Smooth muscle cell (in vitro differentiated cells): ENCODE results near the gene BAG5. TPM values are rescaled to one million over a fixed set of nuclear protein-coding genes. Genes with fewer than 3 reads are reported as not detected.
A peak's percentile ranks its signal among the peaks of the same experiment; 100 is the strongest.
"Not testable (repeated sequence)": the region's sequence is repeated elsewhere in the genome, so short reads cannot be mapped to it uniquely, and the experiment has no call there.

Source experiments
- DNase-seq: peaks from one replicate; lab custom pipeline; 2025; ENCODE audit not compliant: unreplicated experiment; lab: John Stamatoyannopoulos, UW
- H2AFZ ChIP-seq: fragments of 200-600 bp; sonication (generic); 2 replicates; pipeline ENCODE4 v1.6.0; 2016; ENCODE audit warnings: antibody characterized with exemption, low read depth, mild to moderate bottlenecking
- H3F3A ChIP-seq: fragments of 200-600 bp; sonication (generic); 2 replicates; pipeline ENCODE4 v1.6.0; 2017; ENCODE audit warnings: antibody characterized with exemption, low read depth
- H3K27ac ChIP-seq: fragments of 200-600 bp; sonication (generic); 2 replicates; pipeline ENCODE4 v1.5.1; 2016; ENCODE audit warnings: low read depth, mild to moderate bottlenecking
- H3K27me3 ChIP-seq: fragments of 200-600 bp; sonication (generic); 2 replicates; pipeline ENCODE4 v1.6.1; 2016; ENCODE audit warnings: low read depth, mild to moderate bottlenecking
- H3K36me3 ChIP-seq: fragments of 200-600 bp; sonication (generic); 2 replicates; pipeline ENCODE4 v1.5.1; 2016; ENCODE audit warnings: low read depth
- H3K4me1 ChIP-seq: fragments of 200-600 bp; sonication (generic); 2 replicates; pipeline ENCODE4 v1.5.1; 2016; ENCODE audit warnings: low read depth
- H3K4me2 ChIP-seq: fragments of 200-600 bp; sonication (generic); 2 replicates; pipeline ENCODE4 v1.6.0; 2016; ENCODE audit warnings: mild to moderate bottlenecking
- H3K4me3 ChIP-seq: fragments of 200-600 bp; sonication (generic); 2 replicates; pipeline ENCODE4 v1.5.1; 2016; ENCODE audit warnings: mild to moderate bottlenecking
- H3K79me2 ChIP-seq: fragments of 200-600 bp; sonication (generic); 2 replicates; pipeline ENCODE4 v1.6.0; 2016; ENCODE audit warnings: low read depth, mild to moderate bottlenecking
- H3K9ac ChIP-seq: fragments of 200-600 bp; sonication (generic); 2 replicates; pipeline ENCODE4 v1.6.0; 2016; ENCODE audit warnings: low read depth
- H3K9me3 ChIP-seq: fragments of 200-600 bp; sonication (generic); replicated peaks from 2 replicates; pipeline ENCODE4 v1.5.1; 2016; ENCODE audit warnings: low read depth
- H4K20me1 ChIP-seq: fragments of 200-600 bp; sonication (generic); 2 replicates; pipeline ENCODE4 v1.6.0; 2016; ENCODE audit warnings: low read depth
- WGBS: methylation state at CpG from one replicate; pipeline ENCODE4 v1.1.7; 2016; ENCODE audit warnings: low lambda C conversion rate; 5-methylcytosine and 5-hydroxymethylcytosine counted together
- polyA plus RNA-seq: library from polyadenylated mRNA; unstranded; fragments of >200 nt; fragmentation: Nextera tagmentation; extraction: Ambion mirVana; gene quantifications from 2 replicates; pipeline ENCODE4 v1.2.1, GENCODE V29; 2016
- total RNA-seq: library from RNA; depleted of rRNA; stranded (reverse); fragments of >200 nt; gene quantifications from 2 replicates; pipeline ENCODE4 v1.2.3, GENCODE V29; 2014
- TF ChIP-seq, protein P1 (sequence below): fragments of 200-600 bp; sonication (generic); IDR thresholded peaks from 2 replicates; pipeline ENCODE4 v1.5.1; 2017; ENCODE audit warnings: borderline replicate concordance, mild to moderate bottlenecking, antibody characterized with exemption; ENCODE audit not compliant: insufficient read depth, poor library complexity, severe bottlenecking

Gene BAG5, protein sequence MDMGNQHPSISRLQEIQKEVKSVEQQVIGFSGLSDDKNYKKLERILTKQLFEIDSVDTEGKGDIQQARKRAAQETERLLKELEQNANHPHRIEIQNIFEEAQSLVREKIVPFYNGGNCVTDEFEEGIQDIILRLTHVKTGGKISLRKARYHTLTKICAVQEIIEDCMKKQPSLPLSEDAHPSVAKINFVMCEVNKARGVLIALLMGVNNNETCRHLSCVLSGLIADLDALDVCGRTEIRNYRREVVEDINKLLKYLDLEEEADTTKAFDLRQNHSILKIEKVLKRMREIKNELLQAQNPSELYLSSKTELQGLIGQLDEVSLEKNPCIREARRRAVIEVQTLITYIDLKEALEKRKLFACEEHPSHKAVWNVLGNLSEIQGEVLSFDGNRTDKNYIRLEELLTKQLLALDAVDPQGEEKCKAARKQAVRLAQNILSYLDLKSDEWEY
- total RNA-seq = 27.3 and 31.1 TPM in 2 replicates
- polyA plus RNA-seq = 12.7 and 13.4 TPM in 2 replicates

DNA sequence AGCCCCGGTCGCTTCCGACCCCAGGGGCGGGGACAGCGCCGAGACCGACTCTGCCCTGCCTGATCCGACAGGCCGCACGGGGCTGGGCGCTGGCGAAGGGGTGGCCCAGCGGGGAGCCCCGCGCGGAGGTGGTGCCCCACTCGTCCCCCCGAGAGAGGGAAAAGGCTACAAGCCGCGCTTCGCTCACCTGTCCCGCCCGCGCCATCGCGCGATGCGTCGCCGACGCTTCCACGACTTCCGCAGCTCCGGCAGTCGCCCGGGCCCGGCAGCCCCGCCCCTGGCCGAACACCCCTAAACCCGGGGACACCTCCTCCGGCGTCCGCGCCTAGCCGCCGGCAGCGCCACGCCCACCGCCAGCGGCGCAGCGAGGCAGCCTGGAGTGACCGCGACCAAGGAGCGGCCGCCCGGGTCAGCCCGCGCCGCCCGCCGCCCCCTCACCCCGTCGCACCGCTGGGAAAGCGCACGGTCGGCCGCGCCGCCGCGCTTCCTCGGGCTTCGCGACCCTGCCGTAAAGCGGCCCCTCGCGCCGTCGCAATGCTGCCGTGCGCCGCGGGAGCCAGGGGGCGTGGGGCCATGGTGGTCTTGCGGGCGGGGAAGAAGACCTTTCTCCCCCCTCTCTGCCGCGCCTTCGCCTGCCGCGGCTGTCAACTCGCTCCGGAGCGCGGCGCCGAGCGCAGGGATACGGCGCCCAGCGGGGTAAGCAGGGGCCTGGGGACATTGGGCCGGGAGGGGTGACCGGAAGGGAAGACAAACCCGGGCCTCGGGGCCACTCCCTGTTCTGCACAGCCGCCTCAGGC, at the start of gene BAG5, which contains the start of gene COA8:
Gene BAG5 (minus strand): TSS at position 229 of the 797 bp plus-strand sequence. CDS start 1,493 bp downstream, outside the sequence.
Gene COA8 (plus strand): TSS at position 532 of the 797 bp plus-strand sequence. CDS start 42 bp downstream, at position 574.
- TF ChIP-seq, protein P1, sequence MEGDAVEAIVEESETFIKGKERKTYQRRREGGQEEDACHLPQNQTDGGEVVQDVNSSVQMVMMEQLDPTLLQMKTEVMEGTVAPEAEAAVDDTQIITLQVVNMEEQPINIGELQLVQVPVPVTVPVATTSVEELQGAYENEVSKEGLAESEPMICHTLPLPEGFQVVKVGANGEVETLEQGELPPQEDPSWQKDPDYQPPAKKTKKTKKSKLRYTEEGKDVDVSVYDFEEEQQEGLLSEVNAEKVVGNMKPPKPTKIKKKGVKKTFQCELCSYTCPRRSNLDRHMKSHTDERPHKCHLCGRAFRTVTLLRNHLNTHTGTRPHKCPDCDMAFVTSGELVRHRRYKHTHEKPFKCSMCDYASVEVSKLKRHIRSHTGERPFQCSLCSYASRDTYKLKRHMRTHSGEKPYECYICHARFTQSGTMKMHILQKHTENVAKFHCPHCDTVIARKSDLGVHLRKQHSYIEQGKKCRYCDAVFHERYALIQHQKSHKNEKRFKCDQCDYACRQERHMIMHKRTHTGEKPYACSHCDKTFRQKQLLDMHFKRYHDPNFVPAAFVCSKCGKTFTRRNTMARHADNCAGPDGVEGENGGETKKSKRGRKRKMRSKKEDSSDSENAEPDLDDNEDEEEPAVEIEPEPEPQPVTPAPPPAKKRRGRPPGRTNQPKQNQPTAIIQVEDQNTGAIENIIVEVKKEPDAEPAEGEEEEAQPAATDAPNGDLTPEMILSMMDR = no peak
- WGBS = under 1% methylated on average over 73 of the region's 109 CpGs
- peak within 1 kb of the TSS; percentile 89 for H2AFZ ChIP-seq
- peaks cover 13% of the 10 kb centered on the region for H3F3A ChIP-seq
- peaks cover 67% of the 10 kb centered on the region for H4K20me1 ChIP-seq
- peaks cover 19% of the 10 kb centered on the region for H3K4me1 ChIP-seq
- H3K9ac ChIP-seq = peak within 1 kb of the TSS; percentile 94
- peaks cover 94% of the 10 kb centered on the region for H3K79me2 ChIP-seq
- H3K4me3 ChIP-seq = peak within 1 kb of the TSS; percentile 82
- DNase-seq = peak; percentile 89
- no peaks in the 10 kb centered on the region for H3K27me3 ChIP-seq
- H3K27ac ChIP-seq = peak within 1 kb of the TSS; percentile 97
- H3K9me3 ChIP-seq = no peaks in the 10 kb centered on the region
- H3K4me2 ChIP-seq = peak within 1 kb of the TSS; percentile 90
- no peaks in the 10 kb centered on the region for H3K36me3 ChIP-seq

DNA sequence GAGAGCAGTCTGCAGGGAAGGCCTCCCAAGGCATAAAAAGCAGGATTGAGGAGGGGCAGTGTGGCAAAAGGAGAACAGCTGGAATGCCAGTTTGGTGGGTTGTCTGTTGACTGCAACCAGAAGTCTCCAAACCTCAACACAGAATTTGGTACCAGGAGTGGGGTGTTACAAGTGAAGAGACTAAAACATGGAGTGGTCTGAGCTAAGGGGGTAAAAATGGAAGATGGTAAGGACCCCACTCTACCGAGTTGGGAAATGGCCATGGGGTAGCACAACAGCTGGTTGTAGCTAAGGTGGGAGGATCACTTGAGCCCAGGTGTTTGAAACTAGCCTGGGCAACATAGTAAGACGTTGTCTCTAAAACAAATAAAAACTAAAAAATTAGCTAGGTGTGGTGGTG, 48.8 kb upstream of the BAG5 start:
- WGBS = 92% methylated on average over 2 of the region's 2 CpGs
- H3K79me2 ChIP-seq = no peaks in the 10 kb centered on the region
- H4K20me1 ChIP-seq = no peaks in the 10 kb centered on the region
- no peak overlapping the region for H2AFZ ChIP-seq
- no peaks in the 10 kb centered on the region for H3K27me3 ChIP-seq
- no peak overlapping the region for H3K9ac ChIP-seq
- TF ChIP-seq, protein P1 = no peak
- no peaks in the 10 kb centered on the region for H3K4me1 ChIP-seq
- DNase-seq = no peak
- H3K4me2 ChIP-seq = no peak overlapping the region
- no peaks in the 10 kb centered on the region for H3F3A ChIP-seq
- no peak overlapping the region for H3K27ac ChIP-seq
- no peaks in the 10 kb centered on the region for H3K36me3 ChIP-seq
- H3K9me3 ChIP-seq = no peaks in the 10 kb centered on the region
- no peak overlapping the region for H3K4me3 ChIP-seq

DNA sequence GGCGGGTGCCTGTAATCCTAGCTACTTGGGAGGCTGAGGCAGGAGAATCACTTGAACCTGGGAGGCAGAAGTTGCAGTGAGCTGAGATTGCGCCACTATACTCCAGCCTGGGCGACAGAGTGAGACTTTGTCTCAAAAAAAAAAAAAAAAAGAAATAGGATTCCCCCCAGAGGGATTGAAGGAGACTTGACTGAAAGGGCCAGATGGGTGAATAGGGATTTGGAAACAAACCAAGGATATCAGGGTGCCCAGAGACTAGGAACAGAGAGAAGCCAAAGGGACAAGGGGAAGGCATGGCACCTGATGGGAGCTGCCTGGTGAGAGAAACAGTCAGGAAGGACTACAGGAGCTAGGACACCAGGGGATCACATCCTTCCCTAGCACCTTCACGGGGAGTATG, 46.6 kb upstream of the BAG5 start:
- H3F3A ChIP-seq, H2AFZ ChIP-seq, H4K20me1 ChIP-seq, DNase-seq, H3K79me2 ChIP-seq, H3K27me3 ChIP-seq, H3K4me3 ChIP-seq, H3K4me2 ChIP-seq, H3K9me3 ChIP-seq, H3K36me3 ChIP-seq, H3K9ac ChIP-seq, H3K27ac ChIP-seq, H3K4me1 ChIP-seq: not testable (repeated sequence)
- WGBS = 94% methylated on average over 4 of the region's 4 CpGs

DNA sequence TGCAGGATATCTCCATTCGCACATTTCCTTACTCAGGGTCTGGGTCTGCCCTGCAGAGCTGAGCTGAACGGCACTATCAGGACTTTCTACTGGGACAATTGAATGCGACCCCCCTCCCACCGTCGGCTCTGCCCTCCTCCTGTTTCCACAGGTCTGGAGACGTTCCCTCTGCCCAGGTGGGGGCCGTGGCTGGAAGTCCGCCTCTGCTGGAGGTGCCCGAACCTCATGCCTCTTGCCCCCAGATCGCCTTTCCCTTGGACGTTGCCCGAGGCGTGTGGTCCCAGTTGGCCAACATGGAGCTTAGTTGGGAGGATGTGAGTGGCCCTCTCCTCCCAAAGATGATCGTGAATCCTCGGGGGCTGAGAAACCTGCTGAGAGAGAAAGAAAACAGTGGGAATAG, 45.4 kb upstream of the BAG5 start:
- WGBS = 81% methylated on average over 15 of the region's 15 CpGs
- H3K4me3 ChIP-seq = no peak overlapping the region
- H3K79me2 ChIP-seq = no peaks in the 10 kb centered on the region
- H2AFZ ChIP-seq = no peak overlapping the region
- no peaks in the 10 kb centered on the region for H3K27me3 ChIP-seq
- no peak overlapping the region for H3K27ac ChIP-seq
- no peaks in the 10 kb centered on the region for H3K4me1 ChIP-seq
- H3F3A ChIP-seq = no peaks in the 10 kb centered on the region
- H3K36me3 ChIP-seq = no peaks in the 10 kb centered on the region
- no peak overlapping the region for H3K9ac ChIP-seq
- H4K20me1 ChIP-seq = no peaks in the 10 kb centered on the region
- DNase-seq = no peak
- H3K4me2 ChIP-seq = no peak overlapping the region
- no peaks in the 10 kb centered on the region for H3K9me3 ChIP-seq
- TF ChIP-seq, protein P1 = no peak
